ENCODE results near the gene CT47B1.
"Not testable (repeated sequence)": the region's sequence is repeated elsewhere in the genome, so short reads cannot be mapped to it uniquely, and the experiment has no call there.

CT47B1 gene

GRCh38 chrX:120875766-120876165 is at the start of gene CT47B1:
Gene CT47B1, minus strand, starts transcription at chrX:120875866. Its CDS starts 196 bp downstream, at chrX:120875670.
- not testable (repeated sequence) for DNase-seq (ENCODE audit: low read depth)

DNA sequence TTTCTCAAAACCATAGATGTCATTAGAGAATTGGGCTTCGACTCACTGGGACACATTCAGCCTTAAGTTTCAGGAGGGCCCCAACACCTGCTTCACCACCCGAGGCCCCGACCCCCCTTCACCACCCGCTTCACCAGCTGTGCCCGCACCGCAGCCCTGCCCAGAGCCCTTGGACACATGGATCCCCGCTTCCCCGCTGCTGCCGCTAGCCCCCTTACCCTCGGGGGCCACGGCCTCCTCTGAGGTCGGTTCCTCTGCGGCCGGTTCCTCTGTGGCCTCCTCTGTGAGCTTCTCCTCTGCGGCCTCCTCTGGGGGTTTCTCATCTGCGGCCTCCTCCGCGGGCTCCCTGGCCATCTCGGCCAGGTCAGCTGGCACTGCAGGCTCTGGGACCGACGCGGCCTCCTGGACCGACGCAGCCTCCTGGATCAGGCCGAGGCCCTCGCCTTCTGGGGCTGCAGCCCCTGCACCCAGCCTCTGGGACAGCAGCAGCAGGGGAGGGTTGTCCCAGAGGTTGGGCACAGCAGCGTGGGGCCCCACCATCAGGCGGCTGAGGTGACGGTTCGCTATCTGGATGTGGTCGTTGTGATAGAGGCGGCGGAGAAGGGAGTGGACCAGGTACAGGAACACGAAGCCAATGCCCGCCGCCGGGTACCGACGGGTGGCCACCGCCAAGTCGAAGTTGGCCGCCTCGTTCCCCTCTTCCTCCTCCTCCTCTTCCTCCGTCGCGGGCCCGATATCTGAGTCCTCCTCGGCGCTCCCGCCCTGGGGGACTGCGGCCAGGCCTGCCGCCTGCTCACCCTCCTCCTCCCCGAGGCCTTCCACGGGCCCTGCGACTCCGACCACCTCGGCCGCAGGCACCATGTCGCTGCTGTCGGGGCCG is 748 bp downstream of the CT47B1 start:
- no peak for DNase-seq (ENCODE audit: low read depth)

- no peak for DNase-seq (ENCODE audit: low read depth)
These were observed 18.4 kb downstream of the CT47B1 start for GRCh38 chrX:120857240-120857639.

- DNase-seq (ENCODE audit: low read depth) = no peak
These were observed 34.8 kb downstream of the CT47B1 start for GRCh38 chrX:120840827-120841226.

- no peak for DNase-seq (ENCODE audit: low read depth)
These were observed 36.2 kb downstream of the CT47B1 start for GRCh38 chrX:120839491-120839890.

GRCh38 chrX:120827213-120827612 is 48.5 kb downstream of the CT47B1 start:
- DNase-seq (ENCODE audit: low read depth) = not testable (repeated sequence)

DNA sequence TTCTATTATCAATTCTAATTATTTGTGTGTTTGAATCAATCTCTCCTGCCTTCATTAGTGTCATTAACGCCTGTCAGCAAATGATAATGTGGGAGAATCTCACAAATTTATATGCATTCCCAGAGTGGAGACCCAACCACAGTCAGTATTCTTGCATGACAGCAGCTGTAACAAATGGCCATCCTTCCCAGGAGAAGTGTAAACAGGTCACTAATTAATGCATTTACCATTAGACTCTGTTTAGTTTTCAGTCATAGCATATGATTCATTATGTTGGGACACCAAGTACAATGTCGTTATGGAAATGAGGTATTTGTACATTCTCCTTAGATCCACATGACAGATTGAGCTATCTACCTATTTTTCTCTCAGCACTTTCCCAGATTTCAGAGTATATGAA is 50.5 kb downstream of the CT47B1 start:
- no peak for DNase-seq (ENCODE audit: low read depth)

GRCh38 chrX:120824021-120824420 is 51.6 kb downstream of the CT47B1 start:
- DNase-seq (ENCODE audit: low read depth) = no peak

DNA sequence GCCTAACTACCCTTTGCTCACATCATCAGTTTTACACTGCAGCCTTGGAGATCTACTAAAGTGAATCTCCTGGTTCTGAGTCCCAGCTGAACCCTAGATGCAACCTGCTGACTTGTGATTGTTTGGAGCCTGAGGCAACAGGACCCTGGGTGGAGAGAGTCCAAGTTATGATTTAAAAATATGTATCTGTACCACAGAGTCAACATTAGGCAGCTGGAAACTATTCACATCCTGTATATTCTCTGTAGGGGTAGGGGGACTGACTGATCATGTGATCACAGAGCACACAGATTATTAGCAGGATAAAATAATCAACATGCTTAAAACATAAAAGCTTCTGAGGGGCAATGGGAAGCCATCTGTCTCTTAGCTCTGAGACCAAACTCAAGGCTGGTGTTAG is 52.1 kb downstream of the CT47B1 start:
- DNase-seq (ENCODE audit: low read depth) = no peak

All from activated T-cell treated with anti-CD3 and anti-CD28 coated beads for 48 hours (primary cell).